ENCODE measurements around the gene ZNF350.

The ZNF350 gene

DNA sequence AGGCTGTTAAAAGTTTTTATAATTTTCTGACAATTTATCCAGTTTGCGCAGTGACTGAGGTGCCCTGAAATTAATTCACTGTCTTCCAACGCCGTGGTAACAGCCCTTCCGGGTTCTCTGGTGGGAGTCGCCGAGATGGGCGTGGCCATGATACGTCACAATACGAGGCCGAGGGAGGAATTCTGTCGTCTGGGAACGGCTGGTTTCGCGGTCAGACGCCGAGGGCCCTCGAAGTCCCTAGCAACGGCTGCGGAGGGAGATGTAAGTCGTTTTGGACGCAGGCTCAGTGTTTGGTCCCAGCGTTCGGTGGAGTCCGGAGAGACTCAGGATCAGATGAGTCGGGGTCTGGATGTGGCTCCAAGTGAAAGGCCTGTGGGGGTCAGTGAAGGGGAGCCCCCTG, 37.7 kb downstream of the ZNF350 start:
- H3K4me3 ChIP-seq (ENCODE audit: low read depth in 1 of 2, low read length in 2 of 2) = no peak overlapping the region
- no peaks in the 10 kb centered on the region for H3K4me1 ChIP-seq (ENCODE audit: insufficient read depth, low read length)

DNA sequence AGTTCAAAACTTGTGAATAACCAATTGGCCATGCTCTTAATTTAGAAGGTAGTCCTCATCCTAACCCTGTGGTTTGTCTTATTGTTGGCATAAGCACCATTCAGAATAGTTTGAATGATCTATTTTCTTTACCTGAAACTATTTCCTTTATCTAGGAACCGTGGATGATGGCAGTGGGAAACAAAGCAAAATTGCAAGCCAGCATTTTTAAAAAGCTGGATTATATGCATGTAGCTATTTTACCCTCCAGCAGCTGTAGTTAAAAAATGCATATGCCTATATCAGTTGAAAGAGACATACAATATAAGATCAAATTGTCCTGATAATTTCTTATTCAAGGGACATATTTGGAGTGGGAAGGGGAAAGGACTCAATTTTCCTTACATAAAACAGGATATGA, 40.0 kb downstream of the ZNF350 start:
- Histone ChIP-seq H4K20me1 (ENCODE audit: insufficient read depth, low read length) (no peaks in the 10 kb centered on the region), H3K79me2 (ENCODE audit: insufficient read depth, low read length) (no peaks in the 10 kb centered on the region), H3K4me3 (ENCODE audit: low read depth in 1 of 2, low read length in 2 of 2) (no peak overlapping the region), H3K4me1 (ENCODE audit: insufficient read depth, low read length) (no peaks in the 10 kb centered on the region), H3K9ac (ENCODE audit: low read depth, low read length) (no peak overlapping the region), H3K9me3 (ENCODE audit: insufficient read depth, low read length, severe bottlenecking) (peaks cover 71% of the 10 kb centered on the region), H3K36me3 (ENCODE audit: insufficient read depth, low read length) (peaks cover 41% of the 10 kb centered on the region), H2AFZ (ENCODE audit: low read depth, low read length) (no peak overlapping the region), H3K27me3 (ENCODE audit: insufficient read depth, low read length, poor library complexity) (no peaks in the 10 kb centered on the region), H3K4me2 (ENCODE audit: insufficient read depth, low read length) (no peak overlapping the region), H3K27ac (ENCODE audit: low read length) (no peak overlapping the region)
- DNase-seq (no peak), ATAC-seq (ENCODE audit: insufficient read depth, low read depth) (no peak)
- TF ChIP-seq, protein P1, sequence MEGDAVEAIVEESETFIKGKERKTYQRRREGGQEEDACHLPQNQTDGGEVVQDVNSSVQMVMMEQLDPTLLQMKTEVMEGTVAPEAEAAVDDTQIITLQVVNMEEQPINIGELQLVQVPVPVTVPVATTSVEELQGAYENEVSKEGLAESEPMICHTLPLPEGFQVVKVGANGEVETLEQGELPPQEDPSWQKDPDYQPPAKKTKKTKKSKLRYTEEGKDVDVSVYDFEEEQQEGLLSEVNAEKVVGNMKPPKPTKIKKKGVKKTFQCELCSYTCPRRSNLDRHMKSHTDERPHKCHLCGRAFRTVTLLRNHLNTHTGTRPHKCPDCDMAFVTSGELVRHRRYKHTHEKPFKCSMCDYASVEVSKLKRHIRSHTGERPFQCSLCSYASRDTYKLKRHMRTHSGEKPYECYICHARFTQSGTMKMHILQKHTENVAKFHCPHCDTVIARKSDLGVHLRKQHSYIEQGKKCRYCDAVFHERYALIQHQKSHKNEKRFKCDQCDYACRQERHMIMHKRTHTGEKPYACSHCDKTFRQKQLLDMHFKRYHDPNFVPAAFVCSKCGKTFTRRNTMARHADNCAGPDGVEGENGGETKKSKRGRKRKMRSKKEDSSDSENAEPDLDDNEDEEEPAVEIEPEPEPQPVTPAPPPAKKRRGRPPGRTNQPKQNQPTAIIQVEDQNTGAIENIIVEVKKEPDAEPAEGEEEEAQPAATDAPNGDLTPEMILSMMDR (IDR thresholded peaks at IDR 0.05; ENCODE audit: borderline replicate concordance, extremely low read depth, low read length, poor library complexity, severe bottlenecking) = no peak
- no peak for TF ChIP-seq EZH2 (IDR thresholded peaks at IDR 0.05; ENCODE audit: borderline replicate concordance, low read depth, low read length, severe bottlenecking)

More for the DNA sequence above, 37.7 kb downstream of the ZNF350 start:
- Histone ChIP-seq H3K79me2 (ENCODE audit: insufficient read depth, low read length) (no peaks in the 10 kb centered on the region), H3K4me2 (ENCODE audit: insufficient read depth, low read length) (no peak overlapping the region), H2AFZ (ENCODE audit: low read depth, low read length) (no peak overlapping the region), H3K9me3 (ENCODE audit: insufficient read depth, low read length, severe bottlenecking) (peaks cover 57% of the 10 kb centered on the region), H3K36me3 (ENCODE audit: insufficient read depth, low read length) (peaks cover 17% of the 10 kb centered on the region), H3K27ac (ENCODE audit: low read length) (no peak overlapping the region), H4K20me1 (ENCODE audit: insufficient read depth, low read length) (no peaks in the 10 kb centered on the region), H3K27me3 (ENCODE audit: insufficient read depth, low read length, poor library complexity) (no peaks in the 10 kb centered on the region), H3K9ac (ENCODE audit: low read depth, low read length) (no peak overlapping the region)
- ATAC-seq (ENCODE audit: insufficient read depth, low read depth) (no peak), DNase-seq (no peak)
- TF ChIP-seq, protein P1 (IDR thresholded peaks at IDR 0.05; ENCODE audit: borderline replicate concordance, extremely low read depth, low read length, poor library complexity, severe bottlenecking) = no peak
- TF ChIP-seq EZH2 (IDR thresholded peaks at IDR 0.05; ENCODE audit: borderline replicate concordance, low read depth, low read length, severe bottlenecking) = no peak

GRCh38 chr19:51944798-51945552, 41.7 kb downstream of the ZNF350 start:
- no peak for ATAC-seq (ENCODE audit: insufficient read depth, low read depth)
- peaks cover 57% of the 10 kb centered on the region for H3K36me3 ChIP-seq (ENCODE audit: insufficient read depth, low read length)

More at GRCh38 chr19:51944798-51945552, 41.7 kb downstream of the ZNF350 start:
- no peak for DNase-seq
- TF ChIP-seq EZH2 (IDR thresholded peaks at IDR 0.05; ENCODE audit: borderline replicate concordance, low read depth, low read length, severe bottlenecking) = no peak
- TF ChIP-seq, protein P1 (IDR thresholded peaks at IDR 0.05; ENCODE audit: borderline replicate concordance, extremely low read depth, low read length, poor library complexity, severe bottlenecking) = no peak
- Histone ChIP-seq H2AFZ (ENCODE audit: low read depth, low read length) (no peak overlapping the region), H4K20me1 (ENCODE audit: insufficient read depth, low read length) (no peaks in the 10 kb centered on the region), H3K79me2 (ENCODE audit: insufficient read depth, low read length) (no peaks in the 10 kb centered on the region), H3K27ac (ENCODE audit: low read length) (no peak overlapping the region), H3K9me3 (ENCODE audit: insufficient read depth, low read length, severe bottlenecking) (peaks cover 79% of the 10 kb centered on the region), H3K27me3 (ENCODE audit: insufficient read depth, low read length, poor library complexity) (no peaks in the 10 kb centered on the region), H3K4me1 (ENCODE audit: insufficient read depth, low read length) (no peaks in the 10 kb centered on the region), H3K9ac (ENCODE audit: low read depth, low read length) (no peak overlapping the region), H3K4me3 (ENCODE audit: low read depth in 1 of 2, low read length in 2 of 2) (no peak overlapping the region), H3K4me2 (ENCODE audit: insufficient read depth, low read length) (no peak overlapping the region)

Data from DND-41 (cell line).